ENCODE results near the gene RUFY3.
"Not testable (repeated sequence)": the region's sequence is repeated elsewhere in the genome, so short reads cannot be mapped to it uniquely, and the experiment has no call there.

RUFY3 gene

DNA sequence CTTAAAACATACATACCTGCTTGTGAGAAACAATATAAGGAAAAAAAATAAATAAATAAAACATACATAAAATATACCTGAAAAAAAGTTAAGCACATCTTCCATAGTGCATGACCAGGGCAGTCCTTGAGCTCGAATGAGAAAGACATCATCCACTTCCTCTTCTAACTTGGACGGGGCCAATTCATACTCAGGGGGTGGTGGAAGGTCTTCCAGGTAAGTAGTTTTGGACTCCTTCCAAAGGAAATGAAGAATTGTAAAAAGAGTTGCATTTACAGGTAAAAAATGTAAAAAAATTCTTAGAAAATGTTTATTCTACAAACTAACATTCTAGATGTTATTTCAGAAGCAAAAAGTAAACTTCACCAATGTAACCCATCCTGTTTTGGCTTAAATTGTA lies 114.3 kb downstream of the RUFY3 start:
- Histone ChIP-seq H3K4me3 (replicated peaks; ENCODE audit: insufficient read depth, low read length) (no peak overlapping the region), H3K27ac (replicated peaks) (no peak overlapping the region), H3K27me3 (ENCODE audit: insufficient read depth, poor library complexity, severe bottlenecking) (no peaks in the 10 kb centered on the region)
- TF ChIP-seq, protein P1, sequence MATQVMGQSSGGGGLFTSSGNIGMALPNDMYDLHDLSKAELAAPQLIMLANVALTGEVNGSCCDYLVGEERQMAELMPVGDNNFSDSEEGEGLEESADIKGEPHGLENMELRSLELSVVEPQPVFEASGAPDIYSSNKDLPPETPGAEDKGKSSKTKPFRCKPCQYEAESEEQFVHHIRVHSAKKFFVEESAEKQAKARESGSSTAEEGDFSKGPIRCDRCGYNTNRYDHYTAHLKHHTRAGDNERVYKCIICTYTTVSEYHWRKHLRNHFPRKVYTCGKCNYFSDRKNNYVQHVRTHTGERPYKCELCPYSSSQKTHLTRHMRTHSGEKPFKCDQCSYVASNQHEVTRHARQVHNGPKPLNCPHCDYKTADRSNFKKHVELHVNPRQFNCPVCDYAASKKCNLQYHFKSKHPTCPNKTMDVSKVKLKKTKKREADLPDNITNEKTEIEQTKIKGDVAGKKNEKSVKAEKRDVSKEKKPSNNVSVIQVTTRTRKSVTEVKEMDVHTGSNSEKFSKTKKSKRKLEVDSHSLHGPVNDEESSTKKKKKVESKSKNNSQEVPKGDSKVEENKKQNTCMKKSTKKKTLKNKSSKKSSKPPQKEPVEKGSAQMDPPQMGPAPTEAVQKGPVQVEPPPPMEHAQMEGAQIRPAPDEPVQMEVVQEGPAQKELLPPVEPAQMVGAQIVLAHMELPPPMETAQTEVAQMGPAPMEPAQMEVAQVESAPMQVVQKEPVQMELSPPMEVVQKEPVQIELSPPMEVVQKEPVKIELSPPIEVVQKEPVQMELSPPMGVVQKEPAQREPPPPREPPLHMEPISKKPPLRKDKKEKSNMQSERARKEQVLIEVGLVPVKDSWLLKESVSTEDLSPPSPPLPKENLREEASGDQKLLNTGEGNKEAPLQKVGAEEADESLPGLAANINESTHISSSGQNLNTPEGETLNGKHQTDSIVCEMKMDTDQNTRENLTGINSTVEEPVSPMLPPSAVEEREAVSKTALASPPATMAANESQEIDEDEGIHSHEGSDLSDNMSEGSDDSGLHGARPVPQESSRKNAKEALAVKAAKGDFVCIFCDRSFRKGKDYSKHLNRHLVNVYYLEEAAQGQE (IDR thresholded peaks at IDR 0.05; ENCODE audit: insufficient replicate concordance, low read depth): no peak
- TF ChIP-seq SPI1 (IDR thresholded peaks at IDR 0.05; ENCODE audit: borderline replicate concordance, low read depth) (peak; percentile 88), GABPA (IDR thresholded peaks at IDR 0.05; ENCODE audit: low read depth) (no peak)
- DNase-seq (ENCODE audit: low read depth in 1 of 2, low spot score in 1 of 2): no peak

DNA sequence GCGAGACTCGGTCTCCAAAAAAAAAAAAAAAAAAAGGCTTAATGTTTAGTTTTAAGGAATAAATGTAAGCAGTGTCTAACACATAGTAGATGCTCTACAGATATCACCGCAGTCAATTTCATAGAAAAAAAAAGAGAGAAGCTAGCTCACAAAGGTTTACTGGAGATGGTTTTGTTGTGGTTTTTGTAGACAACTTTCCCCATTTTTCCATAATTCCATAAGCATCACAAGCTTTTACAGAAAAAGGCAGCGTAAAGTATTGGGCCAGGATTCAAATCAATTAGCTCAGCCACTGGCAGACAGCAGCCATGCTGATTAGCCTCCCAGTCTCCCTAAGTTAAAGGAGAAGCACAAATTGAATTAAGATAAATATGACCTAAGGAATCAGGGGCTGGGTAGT lies 116.4 kb downstream of the RUFY3 start:
- no peaks in the 10 kb centered on the region for H3K27me3 ChIP-seq (ENCODE audit: insufficient read depth, poor library complexity, severe bottlenecking)
- peak overlapping the region; percentile 78 for H3K27ac ChIP-seq (replicated peaks)
- DNase-seq (ENCODE audit: low read depth in 1 of 2, low spot score in 1 of 2): no peak
- no peak for TF ChIP-seq GABPA (IDR thresholded peaks at IDR 0.05; ENCODE audit: low read depth)
- TF ChIP-seq SPI1 (IDR thresholded peaks at IDR 0.05; ENCODE audit: borderline replicate concordance, low read depth): no peak
- TF ChIP-seq, protein P2, sequence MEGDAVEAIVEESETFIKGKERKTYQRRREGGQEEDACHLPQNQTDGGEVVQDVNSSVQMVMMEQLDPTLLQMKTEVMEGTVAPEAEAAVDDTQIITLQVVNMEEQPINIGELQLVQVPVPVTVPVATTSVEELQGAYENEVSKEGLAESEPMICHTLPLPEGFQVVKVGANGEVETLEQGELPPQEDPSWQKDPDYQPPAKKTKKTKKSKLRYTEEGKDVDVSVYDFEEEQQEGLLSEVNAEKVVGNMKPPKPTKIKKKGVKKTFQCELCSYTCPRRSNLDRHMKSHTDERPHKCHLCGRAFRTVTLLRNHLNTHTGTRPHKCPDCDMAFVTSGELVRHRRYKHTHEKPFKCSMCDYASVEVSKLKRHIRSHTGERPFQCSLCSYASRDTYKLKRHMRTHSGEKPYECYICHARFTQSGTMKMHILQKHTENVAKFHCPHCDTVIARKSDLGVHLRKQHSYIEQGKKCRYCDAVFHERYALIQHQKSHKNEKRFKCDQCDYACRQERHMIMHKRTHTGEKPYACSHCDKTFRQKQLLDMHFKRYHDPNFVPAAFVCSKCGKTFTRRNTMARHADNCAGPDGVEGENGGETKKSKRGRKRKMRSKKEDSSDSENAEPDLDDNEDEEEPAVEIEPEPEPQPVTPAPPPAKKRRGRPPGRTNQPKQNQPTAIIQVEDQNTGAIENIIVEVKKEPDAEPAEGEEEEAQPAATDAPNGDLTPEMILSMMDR (IDR thresholded peaks at IDR 0.05; ENCODE audit: insufficient read depth, low read length): no peak
- TF ChIP-seq, protein P1 (IDR thresholded peaks at IDR 0.05; ENCODE audit: insufficient replicate concordance, low read depth): no peak
- no peak for TF ChIP-seq POLR2AphosphoS5 (IDR thresholded peaks at IDR 0.05; ENCODE audit: low read depth)
- H3K4me3 ChIP-seq (replicated peaks; ENCODE audit: insufficient read depth, low read length): peak overlapping the region; percentile 81

DNA sequence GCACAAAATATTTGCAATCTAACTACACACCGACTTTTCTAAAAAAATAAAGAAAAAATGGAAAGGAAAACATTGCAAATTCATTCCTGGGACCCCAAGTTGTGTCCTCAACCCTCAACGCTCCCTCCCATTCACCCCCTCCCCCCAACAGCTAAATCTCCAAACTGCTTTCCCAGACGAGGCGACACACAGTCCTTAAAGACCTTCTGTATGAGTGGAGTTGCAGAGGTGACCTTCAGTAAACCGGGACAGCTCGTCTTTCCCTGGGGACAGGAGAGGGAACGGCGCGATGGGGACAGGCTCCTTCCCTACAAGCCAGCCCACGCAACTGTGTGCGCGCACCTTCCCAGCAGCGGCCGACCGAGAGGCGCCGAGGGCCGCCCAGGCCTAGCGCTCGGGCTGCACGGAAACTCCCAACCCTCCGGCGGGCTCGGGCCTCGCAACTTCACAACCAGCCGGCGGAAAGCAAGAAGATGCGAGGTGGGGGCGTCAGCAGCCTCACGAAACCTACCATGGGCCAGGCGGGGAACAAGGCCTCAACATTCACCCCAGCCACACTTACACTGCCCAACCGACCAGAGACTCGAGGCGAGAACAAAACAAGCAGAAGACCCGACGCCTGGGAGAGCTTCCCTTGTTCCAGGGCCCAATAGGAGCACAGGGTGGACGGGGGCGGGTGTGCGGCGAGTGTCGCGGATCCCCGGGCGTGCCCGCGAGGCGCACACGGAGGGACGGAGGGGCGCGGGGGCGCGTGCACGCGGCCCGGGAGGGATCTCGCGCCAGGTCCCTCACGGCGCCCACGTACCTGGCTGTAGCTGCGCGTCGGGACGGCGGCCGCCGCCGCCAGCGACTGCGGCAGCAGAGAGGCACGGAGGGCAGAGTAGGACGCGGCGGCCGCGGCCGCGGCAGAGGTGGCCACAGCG lies 117.2 kb downstream of the RUFY3 start:
- TF ChIP-seq GABPA (IDR thresholded peaks at IDR 0.05; ENCODE audit: low read depth) (no peak), POLR2AphosphoS5 (IDR thresholded peaks at IDR 0.05; ENCODE audit: low read depth) (peak; percentile 43)
- no peaks in the 10 kb centered on the region for H3K27me3 ChIP-seq (ENCODE audit: insufficient read depth, poor library complexity, severe bottlenecking)
- peak; percentile 23 to 74 for DNase-seq (ENCODE audit: low read depth in 1 of 2, low spot score in 1 of 2)
- H3K4me3 ChIP-seq (replicated peaks; ENCODE audit: insufficient read depth, low read length): peak overlapping the region; percentile 81
- H3K27ac ChIP-seq (replicated peaks): peak overlapping the region; percentile 78

DNA sequence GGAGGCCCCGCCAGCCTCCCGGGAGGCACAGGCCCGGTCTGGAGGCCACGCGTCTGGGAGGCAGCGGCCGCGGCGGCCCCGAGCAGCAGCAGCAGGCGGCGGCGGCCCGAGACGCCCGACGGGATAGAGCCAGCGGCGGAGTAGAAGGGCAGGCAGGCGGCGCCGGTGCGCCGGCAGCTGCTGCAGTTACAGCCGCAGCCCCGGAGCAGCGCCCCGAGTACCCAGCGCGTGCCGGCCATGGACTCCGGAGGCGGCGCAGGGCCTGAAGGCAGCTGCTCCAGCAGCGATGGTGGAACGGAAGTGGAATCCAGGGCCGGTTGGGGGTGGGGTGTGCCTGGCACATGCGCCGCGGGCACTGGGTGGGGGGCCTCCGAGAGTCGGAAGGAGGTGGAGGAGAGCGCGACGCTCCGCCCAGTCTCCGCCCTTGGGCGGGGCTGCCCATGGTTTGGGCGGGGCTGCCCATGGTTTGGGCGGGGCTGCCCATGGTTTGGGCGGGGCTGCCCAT lies 117.9 kb downstream of the RUFY3 start, which contains the start of gene GRSF1:
GRSF1 (minus strand) TSS at position 302 of the 505 bp plus-strand sequence; CDS start at position 239, 63 bp downstream.
- peak; percentile 76 to 94 for DNase-seq (ENCODE audit: low read depth in 1 of 2, low spot score in 1 of 2)
- TF ChIP-seq GABPA (IDR thresholded peaks at IDR 0.05; ENCODE audit: low read depth): no peak
- peak; percentile 87 for TF ChIP-seq POLR2AphosphoS5 (IDR thresholded peaks at IDR 0.05; ENCODE audit: low read depth)
- peak; percentile 73 for TF ChIP-seq SPI1 (IDR thresholded peaks at IDR 0.05; ENCODE audit: borderline replicate concordance, low read depth)
- TF ChIP-seq, protein P1 (IDR thresholded peaks at IDR 0.05; ENCODE audit: insufficient replicate concordance, low read depth): peak; percentile 38
- TF ChIP-seq, protein P2 (IDR thresholded peaks at IDR 0.05; ENCODE audit: insufficient read depth, low read length): no peak
- Histone ChIP-seq H3K27me3 (ENCODE audit: insufficient read depth, poor library complexity, severe bottlenecking) (no peaks in the 10 kb centered on the region), H3K27ac (replicated peaks) (peak within 1 kb of the TSS; percentile 82), H3K4me3 (replicated peaks; ENCODE audit: insufficient read depth, low read length) (peak within 1 kb of the TSS; percentile 81)

DNA sequence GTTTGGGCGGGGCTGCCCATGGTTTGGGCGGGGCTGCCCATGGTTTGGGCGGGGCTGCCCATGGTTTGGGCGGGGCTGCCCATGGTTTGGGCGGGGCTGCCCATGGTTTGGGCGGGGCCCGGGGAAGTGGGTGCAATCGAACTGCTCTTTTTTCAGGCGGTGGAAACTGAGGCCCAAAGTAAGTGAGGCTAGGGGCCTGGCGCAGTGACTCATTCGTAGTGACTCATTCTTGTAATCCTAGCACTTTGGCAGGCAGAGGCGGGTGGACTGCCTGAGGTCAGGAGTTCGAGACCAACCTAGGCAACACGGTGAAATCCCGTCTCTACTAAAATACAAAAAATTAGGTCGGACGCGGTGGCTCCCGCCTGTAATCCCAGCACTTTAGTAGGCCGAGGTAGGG lies 118.4 kb downstream of the RUFY3 start:
- DNase-seq (ENCODE audit: low read depth in 1 of 2, low spot score in 1 of 2): peak; percentile 15 to 35
- not testable (repeated sequence) for H3K4me3 ChIP-seq (replicated peaks; ENCODE audit: insufficient read depth, low read length)

DNA sequence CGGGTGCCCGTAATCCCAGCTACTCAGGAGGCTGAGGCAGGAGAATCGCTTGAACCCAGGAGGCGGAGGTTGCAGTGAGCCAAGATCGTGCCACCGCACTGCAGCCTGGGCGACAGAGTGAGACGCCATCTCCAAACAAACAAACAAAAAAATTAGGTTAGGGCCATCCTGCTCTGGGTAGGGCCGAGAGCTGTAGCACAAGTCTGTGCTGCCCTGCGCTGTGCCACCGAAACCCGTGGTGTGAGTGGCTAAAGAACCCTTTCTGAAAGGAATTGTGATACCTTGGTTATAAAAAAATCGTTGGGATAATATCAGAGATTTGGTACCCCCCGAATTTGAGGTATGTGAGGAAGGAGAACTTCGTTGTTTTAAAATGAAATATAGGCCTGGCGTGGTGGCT lies 118.9 kb downstream of the RUFY3 start:
- not testable (repeated sequence) for H3K27ac ChIP-seq (replicated peaks); DNase-seq (ENCODE audit: low read depth in 1 of 2, low spot score in 1 of 2); H3K27me3 ChIP-seq (ENCODE audit: insufficient read depth, poor library complexity, severe bottlenecking); H3K4me3 ChIP-seq (replicated peaks; ENCODE audit: insufficient read depth, low read length)

More for the DNA sequence above, 118.4 kb downstream of the RUFY3 start:
- H3K27me3 ChIP-seq (ENCODE audit: insufficient read depth, poor library complexity, severe bottlenecking); H3K27ac ChIP-seq (replicated peaks): not testable (repeated sequence)
